ENCODE data around the gene ERI3.

The ERI3 gene

GRCh38 chr1:44262414-44262813, 92.6 kb downstream of the ERI3 start:
- no peak for DNase-seq (ENCODE audit: low read depth, low spot score)

GRCh38 chr1:44261962-44262361, 93.1 kb downstream of the ERI3 start:
- DNase-seq (ENCODE audit: low read depth, low spot score), result no peak

- no peak for DNase-seq (ENCODE audit: low read depth, low spot score)
Observed at GRCh38 chr1:44261171-44261817, 93.8 kb downstream of the ERI3 start.

GRCh38 chr1:44260792-44261170, 94.3 kb downstream of the ERI3 start:
- no peak for DNase-seq (ENCODE audit: low read depth, low spot score)

- no peak for DNase-seq (ENCODE audit: low read depth, low spot score)
Observed at GRCh38 chr1:44259090-44259489, 96.0 kb downstream of the ERI3 start.

- no peak for DNase-seq (ENCODE audit: low read depth, low spot score)
Observed at GRCh38 chr1:44256762-44257554, 98.1 kb downstream of the ERI3 start.

- DNase-seq (ENCODE audit: low read depth, low spot score), result no peak
Observed at GRCh38 chr1:44254392-44254910, 100.6 kb downstream of the ERI3 start.

GRCh38 chr1:44251989-44252671, 102.9 kb downstream of the ERI3 start:
- no peak for DNase-seq (ENCODE audit: low read depth, low spot score)

- DNase-seq (ENCODE audit: low read depth, low spot score), result no peak
Observed at GRCh38 chr1:44251486-44251885, 103.6 kb downstream of the ERI3 start.

- no peak for DNase-seq (ENCODE audit: low read depth, low spot score)
Observed at GRCh38 chr1:44250068-44250781, 104.8 kb downstream of the ERI3 start.

GRCh38 chr1:44249543-44249942, 105.5 kb downstream of the ERI3 start:
- no peak for DNase-seq (ENCODE audit: low read depth, low spot score)

- no peak for DNase-seq (ENCODE audit: low read depth, low spot score)
Observed at GRCh38 chr1:44246806-44247205, 108.3 kb downstream of the ERI3 start.

GRCh38 chr1:44244986-44245385, 110.1 kb downstream of the ERI3 start:
- DNase-seq (ENCODE audit: low read depth, low spot score), result no peak

GRCh38 chr1:44243782-44244495, 111.1 kb downstream of the ERI3 start:
- no peak for DNase-seq (ENCODE audit: low read depth, low spot score)

- DNase-seq (ENCODE audit: low read depth, low spot score), result no peak
Observed at GRCh38 chr1:44242746-44243145, 112.3 kb downstream of the ERI3 start.

GRCh38 chr1:44240802-44241671, 114.0 kb downstream of the ERI3 start:
- no peak for DNase-seq (ENCODE audit: low read depth, low spot score)

- no peak for DNase-seq (ENCODE audit: low read depth, low spot score)
Observed at GRCh38 chr1:44239961-44240371, 115.1 kb downstream of the ERI3 start.

GRCh38 chr1:44239331-44239960, 115.6 kb downstream of the ERI3 start:
- DNase-seq (ENCODE audit: low read depth, low spot score), result peak; percentile 21

GRCh38 chr1:44238660-44239059, 116.4 kb downstream of the ERI3 start:
- DNase-seq (ENCODE audit: low read depth, low spot score), result no peak

All from smooth muscle cell of the brain vasculature (primary cell).